ENCODE results near the gene SEC24A. TPM values are rescaled to one million over a fixed set of nuclear protein-coding genes. Genes with fewer than 3 reads are reported as not detected.
"Not testable (repeated sequence)": the region's sequence is repeated elsewhere in the genome, so short reads cannot be mapped to it uniquely, and the experiment has no call there.

The SEC24A gene
- total RNA-seq, 1 experiment from 2014 or later: 19.0 TPM

DNA sequence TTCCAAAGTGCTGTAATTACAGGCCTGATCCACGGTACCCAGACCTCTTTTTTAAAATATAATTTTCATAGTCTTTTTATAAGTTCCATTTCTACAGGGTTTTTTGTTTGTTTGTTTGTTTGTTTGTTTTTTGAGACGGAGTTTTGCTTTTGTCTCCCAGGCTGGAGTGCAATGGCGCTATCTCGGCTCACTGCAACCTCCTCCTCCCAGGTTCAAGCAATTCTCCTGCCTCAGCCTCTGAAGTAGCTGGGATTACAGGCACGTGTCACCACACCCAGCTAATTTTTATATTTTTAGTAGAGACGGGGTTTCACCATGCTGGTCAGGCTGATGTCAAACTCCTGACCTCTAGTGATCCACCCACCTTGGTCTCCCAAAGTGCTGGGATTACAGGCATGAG lies 2.1 kb downstream of the SEC24A start:
- not testable (repeated sequence) for DNase-seq (ENCODE audit: low spot score)

DNA sequence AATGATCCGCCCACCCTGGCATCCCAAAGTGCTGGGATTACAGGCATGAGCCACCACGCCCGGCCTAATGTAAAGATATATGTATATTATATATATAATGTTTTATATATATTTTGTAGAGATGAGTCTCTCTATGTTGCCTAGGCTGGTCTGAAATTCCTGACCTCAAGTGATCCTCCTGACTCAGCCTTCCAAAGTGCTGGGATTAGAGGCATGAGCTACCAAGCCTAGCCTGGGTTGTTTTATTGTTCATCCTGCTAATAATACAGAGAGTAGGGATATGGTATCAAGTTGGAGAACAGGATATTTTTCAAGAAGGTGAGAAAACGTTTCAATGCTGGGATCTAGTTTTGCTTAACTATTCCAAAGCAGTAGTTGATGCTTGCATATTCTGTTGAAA lies 2.9 kb downstream of the SEC24A start:
- no peak for DNase-seq (ENCODE audit: low spot score)

DNA sequence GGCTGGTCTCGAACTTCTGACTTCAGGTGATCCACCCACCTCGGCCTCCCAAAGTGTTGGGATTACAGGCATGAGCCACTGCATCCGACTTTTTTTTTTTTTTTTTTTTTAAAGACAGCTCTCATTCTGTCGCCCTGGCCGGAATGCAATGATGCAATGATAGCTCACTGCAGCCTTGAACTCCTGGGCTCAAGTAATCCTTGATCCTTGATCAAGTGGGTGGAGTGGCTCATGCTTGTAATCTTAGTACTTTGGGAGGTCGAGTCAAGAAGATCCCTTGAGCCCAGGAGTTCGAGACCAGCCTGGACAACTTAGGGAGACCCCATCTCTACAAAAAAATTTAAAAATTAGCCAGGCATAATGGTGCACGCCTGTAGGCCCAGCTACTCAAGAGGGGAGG lies 8.1 kb downstream of the SEC24A start:
- DNase-seq (ENCODE audit: low spot score): no peak

DNA sequence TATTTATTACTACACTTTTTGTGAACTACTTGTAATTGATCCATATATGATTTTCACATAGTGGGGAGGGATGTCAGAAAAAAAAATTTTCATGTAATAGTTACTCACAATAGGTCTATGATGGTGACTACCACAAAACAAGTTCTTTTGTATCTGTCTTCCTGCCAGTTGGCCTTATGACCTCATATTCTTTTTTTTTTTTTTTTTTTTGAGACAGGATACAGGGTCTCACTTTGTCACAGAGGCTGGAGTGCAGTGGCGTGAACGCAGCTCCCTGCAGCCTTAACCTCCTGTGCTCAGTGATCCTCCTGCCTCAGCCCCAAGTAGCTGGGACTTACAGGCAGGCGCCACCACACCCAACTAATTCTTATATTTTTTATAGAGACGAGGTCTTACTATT lies 10.9 kb downstream of the SEC24A start:
- no peak for DNase-seq (ENCODE audit: low spot score)

DNA sequence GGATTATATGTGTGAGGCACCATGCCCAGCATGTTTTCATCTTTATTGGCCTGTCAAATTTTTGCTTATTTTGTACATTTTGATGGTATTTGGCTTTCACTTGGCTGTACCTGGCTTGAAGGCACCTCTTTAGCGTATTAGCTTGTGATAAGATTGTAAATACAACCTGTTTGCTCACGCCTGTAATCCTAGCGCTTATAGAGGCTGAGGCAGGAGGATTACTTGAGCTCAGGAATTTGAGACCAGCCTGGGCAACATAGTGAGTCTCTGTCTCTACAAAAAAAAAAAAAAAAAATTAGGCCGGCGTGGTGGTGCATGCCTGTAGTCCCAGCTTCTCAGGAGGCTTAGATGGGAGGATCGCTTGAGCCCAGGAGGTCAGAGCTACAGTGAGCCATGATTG lies 11.3 kb downstream of the SEC24A start:
- DNase-seq (ENCODE audit: low spot score): no peak

DNA sequence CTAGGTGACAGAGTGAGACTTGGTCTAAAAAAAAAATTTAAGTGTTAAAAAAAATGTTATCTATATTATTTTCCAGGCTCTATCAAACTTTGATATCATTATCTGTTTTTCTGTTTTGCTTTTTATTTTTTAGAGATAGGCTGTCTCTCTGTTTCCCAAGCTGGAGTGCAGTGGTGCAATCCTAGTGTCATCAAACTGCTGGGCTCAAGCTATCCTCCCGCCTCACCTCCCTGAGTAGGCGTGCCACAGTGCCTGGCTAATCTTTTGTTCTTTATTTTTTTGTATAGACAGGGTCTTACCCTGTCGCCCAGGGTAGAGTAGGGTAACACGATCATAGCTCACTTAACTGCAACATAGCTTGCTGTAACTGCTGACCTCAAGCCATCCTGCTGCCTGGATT lies 14.4 kb downstream of the SEC24A start:
- no peak for DNase-seq (ENCODE audit: low spot score)

DNA sequence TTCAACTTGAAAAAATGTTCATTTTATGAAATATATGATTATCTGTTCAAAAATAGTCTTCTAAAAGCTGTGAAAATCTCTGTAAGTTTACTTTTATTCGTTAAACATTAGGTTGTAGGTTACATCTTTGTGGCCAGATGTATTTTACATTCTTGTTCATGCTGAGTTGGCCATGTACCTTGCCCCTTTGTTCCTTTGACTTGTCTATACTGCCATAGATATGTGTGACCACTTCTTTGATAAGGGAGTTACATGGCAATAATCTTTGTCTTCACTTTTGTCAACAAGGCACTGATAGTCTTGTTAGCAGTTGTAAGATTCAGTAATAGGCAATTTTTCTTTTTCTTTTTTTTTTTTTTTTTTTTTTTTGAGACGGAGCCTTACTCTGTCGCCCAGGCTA lies 15.9 kb downstream of the SEC24A start:
- DNase-seq (ENCODE audit: low spot score): no peak

DNA sequence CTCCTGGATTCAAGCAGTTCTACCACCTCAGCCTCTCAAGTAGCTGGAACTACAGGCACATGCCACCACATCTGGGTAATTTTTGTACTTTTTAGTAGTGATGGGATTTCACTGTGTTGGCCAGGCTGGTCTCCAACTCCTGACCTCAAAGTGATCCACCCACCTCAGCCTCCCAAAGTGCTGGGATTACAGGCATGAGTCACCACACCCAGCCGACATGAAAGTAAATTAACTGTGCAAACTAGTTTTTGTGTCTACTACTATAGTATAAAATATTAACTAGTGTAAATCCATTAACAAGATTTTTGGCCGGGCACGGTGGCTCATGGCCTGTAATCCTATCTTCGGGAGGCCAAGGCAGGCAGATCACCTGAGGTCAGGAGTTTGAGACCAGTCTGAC lies 25.0 kb downstream of the SEC24A start:
- peak; percentile 5 for DNase-seq (ENCODE audit: low spot score)

DNA sequence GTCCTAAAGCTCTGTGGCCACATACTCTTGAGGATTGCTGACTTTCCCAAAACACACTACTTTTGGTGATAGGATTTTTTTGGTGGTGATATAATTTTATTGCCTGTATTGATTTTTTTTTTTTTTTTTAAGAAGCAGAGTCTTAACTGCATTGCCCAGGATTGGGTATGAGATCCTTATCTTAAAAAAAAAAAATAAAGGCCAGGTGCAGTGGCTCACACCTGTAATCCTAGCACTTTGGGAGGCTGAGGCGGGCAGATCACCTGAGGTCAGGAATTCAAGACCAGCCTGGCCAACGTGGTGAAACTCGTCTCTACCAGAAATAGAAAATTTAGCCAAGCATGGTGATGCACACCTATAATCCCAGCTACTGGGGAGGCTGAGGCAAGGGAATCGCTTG lies 28.8 kb downstream of the SEC24A start:
- DNase-seq (ENCODE audit: low spot score): not testable (repeated sequence)

DNA sequence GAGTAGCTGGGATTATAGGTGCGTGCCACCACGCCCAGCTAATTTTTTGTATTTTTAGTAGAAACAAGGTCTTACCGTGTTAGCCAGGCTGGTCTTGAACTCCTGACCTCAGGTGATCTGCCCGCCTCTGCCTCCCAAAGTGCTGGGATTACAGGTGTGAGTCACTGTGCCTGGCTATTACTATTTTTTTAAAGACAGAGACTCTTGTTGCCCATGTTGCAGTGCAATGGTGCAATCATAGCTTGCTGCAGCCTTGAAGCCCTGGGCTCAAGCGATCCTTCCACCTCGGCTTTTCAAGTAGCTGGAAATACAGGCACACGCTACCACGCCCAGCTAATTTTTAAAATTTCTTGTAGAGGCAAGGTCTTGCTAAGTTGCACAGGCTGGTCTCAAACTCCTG lies 41.6 kb downstream of the SEC24A start:
- DNase-seq (ENCODE audit: low spot score): not testable (repeated sequence)

DNA sequence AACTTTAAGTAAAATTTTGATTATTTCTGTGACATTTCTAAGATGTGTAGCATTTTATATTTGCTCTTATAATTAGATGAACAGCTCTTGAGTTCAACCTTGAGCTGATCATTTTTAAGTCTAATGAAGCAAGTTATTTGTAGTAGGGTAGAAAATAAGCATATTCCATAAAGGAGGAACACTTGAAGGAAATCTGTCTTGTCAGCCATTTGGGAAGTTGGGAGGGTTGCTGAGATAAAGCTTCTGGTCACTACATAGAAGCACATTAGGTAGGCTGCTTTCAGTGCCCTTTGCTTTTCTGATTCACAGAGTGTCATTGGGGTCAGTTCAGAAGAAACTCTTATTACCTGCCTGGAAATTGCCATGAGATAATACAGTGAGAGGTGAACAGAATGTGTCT lies 44.1 kb downstream of the SEC24A start:
- no peak for DNase-seq (ENCODE audit: low spot score)

DNA sequence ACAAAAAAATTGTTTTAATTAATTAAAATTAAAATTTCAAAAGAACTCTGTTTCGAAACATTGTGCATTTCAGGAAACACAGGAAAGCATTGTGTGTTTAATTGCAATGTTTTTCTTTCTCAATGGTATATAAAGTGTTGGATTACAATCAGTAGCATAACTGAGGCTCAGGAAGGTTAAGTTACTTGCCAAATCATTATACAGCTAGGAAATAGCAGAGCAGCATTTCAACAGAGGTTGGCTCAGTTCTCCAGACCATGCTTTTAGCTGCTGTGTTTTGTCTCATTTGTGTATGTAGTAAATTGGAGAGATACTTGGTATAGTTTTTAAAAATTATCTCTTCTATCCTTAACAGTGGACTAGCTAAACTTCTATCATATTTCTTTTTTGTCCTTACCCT lies 59.7 kb downstream of the SEC24A start:
- no peak for DNase-seq (ENCODE audit: low spot score)

DNA sequence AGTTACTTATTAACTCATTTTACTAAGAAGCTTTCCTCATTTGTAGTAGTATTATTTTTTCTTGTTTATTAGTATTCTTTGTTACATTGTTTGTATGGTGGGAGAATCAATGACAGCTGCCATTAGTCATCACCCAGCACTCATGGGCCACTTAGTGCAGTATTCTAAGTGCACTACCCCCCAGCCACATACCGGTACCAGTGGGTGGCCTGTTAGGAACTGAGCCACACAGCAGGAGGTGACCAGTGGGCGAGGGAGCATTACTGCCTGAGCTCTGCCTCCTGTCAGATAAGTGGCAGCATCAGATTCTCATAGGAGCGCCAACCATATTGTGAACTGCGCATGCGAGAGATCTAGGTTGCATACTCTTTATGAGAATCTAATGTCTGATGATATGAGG lies 65.5 kb downstream of the SEC24A start:
- DNase-seq (ENCODE audit: low spot score): peak; percentile 60

DNA sequence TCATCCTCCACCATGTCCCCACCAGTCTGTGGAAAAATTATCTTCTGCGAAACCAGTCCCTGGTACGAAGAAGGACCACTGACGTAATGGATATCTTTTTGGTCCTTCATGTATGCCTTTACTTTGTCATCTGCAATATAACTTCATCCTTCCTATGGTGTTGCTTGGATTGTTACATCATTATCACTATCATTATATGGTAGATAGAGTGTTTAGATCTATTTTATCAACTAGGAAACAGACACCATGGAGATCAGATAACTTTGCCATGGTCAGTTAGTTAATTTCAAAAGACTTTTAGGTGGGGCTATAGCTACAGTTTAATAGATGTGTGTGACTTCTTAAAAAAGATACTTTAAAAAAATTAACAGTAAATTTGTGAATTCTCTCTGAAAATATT lies 66.0 kb downstream of the SEC24A start:
- DNase-seq (ENCODE audit: low spot score): no peak

DNA sequence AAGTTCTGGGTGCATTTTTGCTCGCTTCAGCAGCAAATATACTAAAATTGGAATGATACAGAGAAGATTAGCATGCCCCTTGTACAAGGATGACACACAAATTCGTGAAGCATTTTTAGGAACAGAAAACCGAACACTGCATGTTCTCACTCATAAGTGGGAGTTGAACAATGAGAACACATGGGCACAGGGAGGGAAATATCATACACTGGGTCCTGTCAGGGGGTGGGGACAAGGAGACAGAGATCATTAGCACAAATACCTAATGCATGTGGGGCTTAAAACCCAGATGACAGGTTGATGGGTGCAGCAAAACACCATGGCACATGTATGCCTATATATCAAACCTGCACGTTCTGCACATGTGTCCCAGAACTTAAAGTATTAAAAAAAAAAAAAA lies 66.9 kb downstream of the SEC24A start:
- DNase-seq (ENCODE audit: low spot score): not testable (repeated sequence)

DNA sequence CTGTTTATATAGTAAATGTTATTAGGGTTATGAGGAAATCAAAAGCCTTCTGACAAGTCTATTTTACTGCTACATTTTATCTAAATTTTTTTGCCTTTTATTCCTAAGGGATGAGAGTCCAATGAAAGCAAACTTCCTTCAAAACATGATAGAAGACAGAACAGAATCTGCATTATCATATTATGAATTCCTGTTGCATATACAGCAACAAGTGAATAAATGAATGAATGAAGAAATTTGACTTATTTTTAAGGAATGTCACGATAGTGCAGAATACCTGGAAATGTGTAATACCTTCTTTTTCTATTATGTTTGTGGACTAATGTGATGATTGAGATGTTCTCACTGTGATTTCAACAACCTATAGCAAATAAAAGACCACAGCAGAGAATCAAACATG lies 76.3 kb downstream of the SEC24A start:
- no peak for DNase-seq (ENCODE audit: low spot score)

DNA sequence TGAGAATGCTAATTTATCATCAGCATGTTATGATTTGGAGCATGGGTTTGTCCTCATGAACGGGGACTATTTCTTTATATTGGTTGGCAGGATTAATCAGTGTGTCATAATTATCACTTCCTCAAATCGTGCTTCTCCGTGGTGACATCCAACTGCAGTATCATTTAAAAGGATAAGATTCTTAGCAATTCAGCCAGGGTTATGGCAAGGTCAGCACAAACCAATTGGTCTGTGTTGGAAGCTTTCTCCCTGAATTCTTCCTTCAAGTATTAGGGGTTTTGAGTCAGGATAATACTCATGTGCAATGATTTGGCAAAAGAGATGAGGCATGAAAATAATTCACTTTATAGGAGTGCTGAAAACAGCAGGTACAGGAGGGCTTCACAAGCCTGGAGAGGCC lies 84.2 kb downstream of the SEC24A start:
- DNase-seq (ENCODE audit: low spot score): no peak

DNA sequence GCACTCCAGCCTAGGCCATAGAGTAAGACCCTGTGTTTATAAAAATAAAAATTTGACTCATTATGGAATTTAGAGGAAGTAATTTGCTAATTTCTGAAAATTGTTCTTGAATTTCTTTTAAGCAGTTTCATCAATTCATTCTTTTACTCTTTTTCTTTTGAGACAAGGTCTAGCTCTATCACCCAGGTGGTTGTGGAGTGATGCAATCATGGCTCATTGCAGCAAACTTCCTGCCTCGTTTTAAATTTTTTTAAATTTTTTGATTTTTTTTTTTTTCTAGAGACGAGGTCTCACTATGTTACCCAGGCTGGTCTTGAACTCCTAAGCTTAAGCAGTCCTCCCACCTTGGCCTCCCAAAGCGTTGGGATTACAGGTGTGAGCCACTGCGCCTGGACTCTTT lies 86.7 kb downstream of the SEC24A start:
- DNase-seq (ENCODE audit: low spot score): no peak

DNA sequence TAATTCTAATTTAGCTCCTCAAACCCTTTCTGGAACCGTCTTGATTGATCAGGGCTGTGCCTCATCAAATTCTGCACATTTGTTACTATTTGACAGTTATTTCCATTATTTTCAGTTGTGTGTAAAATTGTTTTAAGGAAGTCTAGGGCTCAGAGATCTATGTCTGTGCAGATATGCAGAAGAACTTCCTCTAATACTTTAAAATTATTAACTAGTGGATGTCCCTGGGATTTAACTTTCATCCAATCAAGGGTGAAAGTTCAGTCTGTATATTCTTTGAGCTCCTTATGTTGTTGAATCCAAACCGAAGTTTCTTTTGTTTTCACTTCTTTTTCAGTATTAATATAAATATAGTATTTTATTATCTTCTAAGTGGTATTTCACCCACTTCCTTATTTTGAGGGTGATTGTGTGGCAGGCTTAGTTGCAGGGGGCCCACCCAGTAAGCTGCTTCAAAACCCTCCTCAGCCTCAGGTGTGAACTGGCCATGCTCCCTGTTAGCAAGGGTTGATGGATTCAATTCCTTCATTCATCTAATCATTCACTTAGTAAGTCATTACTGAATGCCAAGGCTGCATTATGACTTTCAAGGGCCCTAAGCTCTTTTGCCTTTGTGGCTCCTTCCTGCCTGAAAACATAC lies 87.7 kb downstream of the SEC24A start:
- DNase-seq (ENCODE audit: low spot score): no peak

DNA sequence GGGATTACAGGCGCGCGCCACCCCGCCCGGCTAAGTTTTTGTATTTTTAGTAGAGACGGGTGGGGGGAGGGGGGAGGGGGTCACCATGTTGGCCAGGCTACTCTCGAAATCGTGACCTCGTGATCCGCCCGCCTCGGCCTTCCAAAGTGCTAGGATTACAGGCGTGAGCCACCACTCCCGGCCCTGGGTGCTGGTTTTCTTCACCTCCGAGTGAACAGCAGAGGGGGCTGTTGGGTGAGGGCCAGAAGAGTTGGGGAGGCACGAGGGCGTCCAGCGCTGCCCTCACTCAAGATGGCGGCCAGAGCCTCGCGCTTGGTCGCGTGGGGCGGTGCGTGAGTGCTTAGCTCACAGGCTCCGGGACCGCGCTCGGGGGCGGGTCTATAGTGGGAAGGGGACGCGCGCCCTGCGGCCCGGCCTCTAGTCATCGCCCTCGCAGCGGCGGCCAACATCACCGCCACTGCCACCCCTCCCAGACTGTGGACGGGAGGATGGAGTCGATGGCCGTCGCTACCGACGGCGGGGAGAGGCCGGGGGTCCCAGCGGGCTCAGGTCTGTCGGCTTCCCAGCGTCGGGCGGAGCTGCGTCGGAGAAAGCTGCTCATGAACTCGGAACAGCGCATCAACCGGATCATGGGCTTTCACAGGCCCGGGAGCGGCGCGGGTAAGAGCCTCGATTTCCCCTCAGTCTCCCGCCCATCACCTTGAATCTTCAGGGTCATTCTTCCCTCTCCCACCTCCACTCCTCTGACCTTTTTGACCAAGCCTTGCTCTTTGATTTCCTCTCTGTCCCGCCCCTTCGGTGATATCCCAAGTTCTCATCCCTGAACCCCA lies 89.8 kb downstream of the SEC24A start, which contains the start of gene CAMLG:
Gene CAMLG, plus strand, starts transcription at position 416 of the 830 bp plus-strand sequence. Its CDS starts 73 bp downstream, at position 489.
- DNase-seq (ENCODE audit: low spot score): peak; percentile 94

DNA sequence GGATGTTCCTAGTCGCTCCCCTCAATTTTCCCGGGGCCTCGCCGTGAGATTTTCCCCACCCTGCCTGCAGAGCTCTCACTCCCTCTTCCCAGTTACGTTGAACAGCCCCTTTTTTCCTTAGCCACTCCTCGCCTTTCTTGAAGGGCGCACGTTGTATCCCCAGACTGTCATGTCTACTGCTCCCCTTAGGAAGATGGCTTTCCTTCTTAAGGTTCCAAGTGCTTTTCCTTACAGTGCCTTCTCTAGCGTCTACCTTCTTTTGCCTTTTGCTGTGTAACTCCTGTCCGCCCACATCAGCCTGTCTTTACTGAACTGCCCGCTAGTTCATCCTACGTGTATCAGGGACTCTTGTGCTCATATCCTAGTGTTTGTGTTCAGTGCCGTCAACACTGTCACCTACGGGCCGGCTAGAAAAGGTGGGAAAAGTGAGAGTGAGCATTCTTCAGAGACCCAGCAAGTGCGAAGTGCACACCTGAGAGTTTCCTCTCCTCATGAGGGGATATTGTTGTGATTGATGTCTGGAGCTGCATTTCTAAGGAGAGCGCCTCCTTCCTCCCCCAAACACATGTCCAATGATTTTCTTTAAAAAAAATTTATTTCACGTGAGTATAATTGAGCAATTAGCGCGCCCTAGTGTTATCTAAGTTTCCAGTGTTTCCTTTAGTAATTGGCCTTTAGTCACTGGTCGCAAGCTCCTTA lies 90.5 kb downstream of the SEC24A start:
- peak; percentile 42 for DNase-seq (ENCODE audit: low spot score)

DNA sequence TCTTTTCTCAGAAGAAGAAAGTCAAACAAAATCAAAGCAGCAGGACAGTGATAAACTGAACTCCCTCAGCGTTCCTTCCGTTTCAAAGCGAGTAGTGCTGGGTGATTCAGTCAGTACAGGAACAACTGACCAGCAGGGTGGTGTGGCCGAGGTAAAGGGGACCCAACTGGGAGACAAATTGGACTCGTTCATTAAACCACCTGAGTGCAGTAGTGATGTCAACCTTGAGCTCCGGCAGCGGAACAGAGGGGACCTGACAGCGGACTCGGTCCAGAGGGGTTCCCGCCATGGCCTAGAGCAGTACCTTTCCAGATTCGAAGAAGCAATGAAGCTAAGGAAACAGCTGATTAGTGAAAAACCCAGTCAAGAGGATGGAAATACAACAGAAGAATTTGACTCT lies 92.5 kb downstream of the SEC24A start:
- DNase-seq (ENCODE audit: low spot score): no peak

DNA sequence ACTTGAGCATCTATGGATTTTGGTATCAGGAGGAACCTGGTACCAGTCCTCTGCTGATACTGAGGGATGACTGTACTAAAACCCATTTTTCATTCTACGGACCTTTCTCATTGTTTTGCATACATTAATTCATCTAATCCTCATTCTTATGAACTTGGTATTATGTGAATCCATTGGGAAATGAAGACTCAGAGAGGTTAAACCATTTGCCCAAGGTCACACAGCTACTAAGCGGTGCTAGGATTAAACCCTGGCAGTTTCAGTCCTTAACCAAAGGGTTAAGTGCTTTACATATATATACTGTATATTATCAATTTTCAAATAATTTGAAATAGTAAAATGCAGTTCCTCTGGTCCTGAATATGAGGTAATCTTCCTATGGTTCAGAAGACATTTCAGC lies 93.5 kb downstream of the SEC24A start:
- DNase-seq (ENCODE audit: low spot score): no peak

All from A172 (cell line).